Trophoblast cell (in vitro differentiated cells and primary cell): ENCODE data around the gene ESYT2.
A peak's percentile ranks its signal among the peaks of the same experiment; 100 is the strongest.

Experiments
- DNase-seq, 2 donors: peaks; one replicate each; pipeline ENCODE4 v3.0.0-alpha.2; 2016
- H2AFZ ChIP-seq: 2 replicates; pipeline ENCODE4 v1.6.1; 2013; ENCODE audit warnings: low read length, moderate library complexity, mild to moderate bottlenecking; ENCODE audit not compliant: insufficient read depth, poor library complexity
- H2AK5ac ChIP-seq: 2 replicates; pipeline ENCODE4 v1.6.1; 2013; ENCODE audit warnings: mild to moderate bottlenecking, low read length
- H2BK120ac ChIP-seq: 2 replicates; pipeline ENCODE4 v1.6.1; 2013; ENCODE audit warnings: low read length, mild to moderate bottlenecking, moderate library complexity; ENCODE audit not compliant: insufficient read depth, poor library complexity
- H2BK12ac ChIP-seq: 2 replicates; pipeline ENCODE4 v1.6.1; 2013; ENCODE audit warnings: mild to moderate bottlenecking, low read length, moderate library complexity
- H2BK5ac ChIP-seq: 2 replicates; pipeline ENCODE4 v1.6.1; 2013; ENCODE audit warnings: low read length, low read depth, moderate library complexity, mild to moderate bottlenecking; ENCODE audit not compliant: poor library complexity
- H3K14ac ChIP-seq: 2 replicates; pipeline ENCODE4 v1.6.1; 2013; ENCODE audit warnings: mild to moderate bottlenecking, low read length
- H3K18ac ChIP-seq: 2 replicates; pipeline ENCODE4 v1.6.1; 2013; ENCODE audit warnings: mild to moderate bottlenecking, low read length
- H3K23ac ChIP-seq: 2 replicates; pipeline ENCODE4 v1.6.1; 2013; ENCODE audit warnings: low read length
- H3K27ac ChIP-seq: 2 replicates; pipeline ENCODE4 v1.5.1; 2013; ENCODE audit warnings: low read depth, mild to moderate bottlenecking, inconsistent platforms, low read length, moderate library complexity
- H3K27me3 ChIP-seq: 2 replicates; pipeline ENCODE4 v1.6.1; 2013; ENCODE audit warnings: inconsistent platforms, mild to moderate bottlenecking, low read length, moderate library complexity; ENCODE audit not compliant: insufficient read depth
- H3K36me3 ChIP-seq, 2 experiments: 1 replicate in 1 of 2; 2 replicates in 1 of 2; pipeline ENCODE4 v1.6.1; 2013; ENCODE audit warnings: low read length in 2 of 2, mild to moderate bottlenecking in 2 of 2, moderate library complexity in 1 of 2; ENCODE audit not compliant: insufficient read depth in 2 of 2, control insufficient read depth in 1 of 2
- H3K4ac ChIP-seq: 2 replicates; pipeline ENCODE4 v1.6.1; 2013; ENCODE audit warnings: low read depth, mild to moderate bottlenecking, low read length, moderate library complexity
- H3K4me1 ChIP-seq, 2 experiments: 1 replicate in 1 of 2; 2 replicates in 1 of 2; pipeline ENCODE4 v1.6.1; 2013; ENCODE audit warnings: low read length in 2 of 2, mild to moderate bottlenecking in 2 of 2, moderate library complexity in 1 of 2; ENCODE audit not compliant: insufficient read depth in 2 of 2, control insufficient read depth in 1 of 2
- H3K4me2 ChIP-seq: 2 replicates; pipeline ENCODE4 v1.6.1; 2013; ENCODE audit warnings: inconsistent platforms, mild to moderate bottlenecking, low read length, moderate library complexity
- H3K4me3 ChIP-seq: 2 replicates; pipeline ENCODE4 v1.5.1; 2013; ENCODE audit warnings: mild to moderate bottlenecking, low read depth, low read length, inconsistent platforms
- H3K79me1 ChIP-seq: one replicate; pipeline ENCODE4 v1.6.1; 2013; ENCODE audit warnings: low read length
- H3K79me2 ChIP-seq: 2 replicates; pipeline ENCODE4 v1.6.1; 2013; ENCODE audit warnings: low read length, mild to moderate bottlenecking; ENCODE audit not compliant: control insufficient read depth, insufficient read depth, poor library complexity
- H3K9ac ChIP-seq: 2 replicates; pipeline ENCODE4 v1.6.1; 2013; ENCODE audit warnings: mild to moderate bottlenecking, low read length
- H3K9me3 ChIP-seq: 2 replicates; pipeline ENCODE4 v1.6.1; 2013; ENCODE audit warnings: low read depth, mild to moderate bottlenecking, control low read depth, inconsistent platforms, low read length; ENCODE audit not compliant: insufficient read depth
- H4K12ac ChIP-seq: 2 replicates; pipeline ENCODE4 v1.6.1; 2013; ENCODE audit warnings: low read depth, mild to moderate bottlenecking, low read length, moderate library complexity
- H4K8ac ChIP-seq: 2 replicates; pipeline ENCODE4 v1.6.1; 2013; ENCODE audit warnings: low read depth, mild to moderate bottlenecking, low read length, moderate library complexity
- H4K91ac ChIP-seq: one replicate; pipeline ENCODE4 v1.6.1; 2013; ENCODE audit warnings: low read depth, mild to moderate bottlenecking, low read length, moderate library complexity
- WGBS: extraction: QIAGEN DNeasy Blood & Tissue Kit; methylation state at CpG from one replicate; pipeline ENCODE4 v1.1.7; 2013; ENCODE audit warnings: missing lambda C conversion rate; ENCODE audit not compliant: insufficient read length, insufficient coverage; ENCODE audit errors: extremely low coverage; 5-methylcytosine and 5-hydroxymethylcytosine counted together

The ESYT2 gene

GRCh38 chr7:158726277-158726807 is 103.0 kb downstream of the ESYT2 start:
- Histone ChIP-seq H3K9me3 (peaks cover 1% of the 10 kb centered on the region), H3K79me1 (no peaks in the 10 kb centered on the region), H3K18ac (no peak overlapping the region), H2BK5ac (no peak overlapping the region), H4K8ac (no peak overlapping the region), H2AFZ (no peak overlapping the region), H4K12ac (no peak overlapping the region), H3K9ac (no peak overlapping the region), H3K4me1 (no peaks in the 10 kb centered on the region), H3K23ac (no peak overlapping the region), H3K4me2 (no peak overlapping the region), H4K91ac (no peak overlapping the region), H2BK12ac (no peak overlapping the region), H2BK120ac (no peak overlapping the region), H3K27me3 (no peaks in the 10 kb centered on the region), H3K14ac (no peak overlapping the region), H3K4me3 (no peak overlapping the region), H3K79me2 (no peaks in the 10 kb centered on the region), H2AK5ac (no peak overlapping the region), H3K27ac (no peak overlapping the region), H3K36me3 (peaks cover 8 to 11% of the 10 kb centered on the region in 2 experiments), H3K4ac (no peak overlapping the region)
- no peak for DNase-seq
- no CpG with 5 or more reads among the region's 4 CpGs for WGBS

DNA sequence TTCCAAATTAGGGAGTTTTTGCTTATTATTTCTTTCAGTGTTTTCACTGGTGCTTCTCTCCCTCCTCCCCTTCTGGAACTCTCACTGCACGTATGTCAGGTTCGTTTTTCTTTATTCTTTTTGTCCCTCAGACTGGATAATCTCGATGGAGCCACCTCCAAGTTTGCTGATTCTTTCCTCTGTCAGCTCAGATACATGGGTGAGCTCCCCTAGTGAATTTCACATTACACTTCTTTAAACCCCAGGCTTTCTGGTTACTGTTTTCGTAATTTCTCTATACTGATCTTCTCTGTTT is 103.9 kb downstream of the ESYT2 start:
- H4K8ac ChIP-seq = no peak overlapping the region
- no peak overlapping the region for H4K12ac ChIP-seq
- no CpG with 5 or more reads among the region's 4 CpGs for WGBS
- H3K14ac ChIP-seq = no peak overlapping the region
- no peak overlapping the region for H4K91ac ChIP-seq
- no peak overlapping the region for H3K18ac ChIP-seq
- H3K36me3 ChIP-seq = peaks cover 8% of the 10 kb centered on the region in 2 experiments
- peaks cover 1% of the 10 kb centered on the region for H3K9me3 ChIP-seq
- H2BK12ac ChIP-seq = no peak overlapping the region
- H3K4me2 ChIP-seq = no peak overlapping the region
- H3K79me2 ChIP-seq = no peaks in the 10 kb centered on the region
- no peak overlapping the region for H2AK5ac ChIP-seq
- H3K4me3 ChIP-seq = no peak overlapping the region
- no peaks in the 10 kb centered on the region for H3K27me3 ChIP-seq
- H3K4me1 ChIP-seq = no peaks in the 10 kb centered on the region
- no peak overlapping the region for H2AFZ ChIP-seq
- no peak overlapping the region for H3K27ac ChIP-seq
- DNase-seq = no peak
- no peaks in the 10 kb centered on the region for H3K79me1 ChIP-seq
- no peak overlapping the region for H3K9ac ChIP-seq
- no peak overlapping the region for H3K4ac ChIP-seq
- H3K23ac ChIP-seq = no peak overlapping the region
- H2BK120ac ChIP-seq = no peak overlapping the region
- no peak overlapping the region for H2BK5ac ChIP-seq

DNA sequence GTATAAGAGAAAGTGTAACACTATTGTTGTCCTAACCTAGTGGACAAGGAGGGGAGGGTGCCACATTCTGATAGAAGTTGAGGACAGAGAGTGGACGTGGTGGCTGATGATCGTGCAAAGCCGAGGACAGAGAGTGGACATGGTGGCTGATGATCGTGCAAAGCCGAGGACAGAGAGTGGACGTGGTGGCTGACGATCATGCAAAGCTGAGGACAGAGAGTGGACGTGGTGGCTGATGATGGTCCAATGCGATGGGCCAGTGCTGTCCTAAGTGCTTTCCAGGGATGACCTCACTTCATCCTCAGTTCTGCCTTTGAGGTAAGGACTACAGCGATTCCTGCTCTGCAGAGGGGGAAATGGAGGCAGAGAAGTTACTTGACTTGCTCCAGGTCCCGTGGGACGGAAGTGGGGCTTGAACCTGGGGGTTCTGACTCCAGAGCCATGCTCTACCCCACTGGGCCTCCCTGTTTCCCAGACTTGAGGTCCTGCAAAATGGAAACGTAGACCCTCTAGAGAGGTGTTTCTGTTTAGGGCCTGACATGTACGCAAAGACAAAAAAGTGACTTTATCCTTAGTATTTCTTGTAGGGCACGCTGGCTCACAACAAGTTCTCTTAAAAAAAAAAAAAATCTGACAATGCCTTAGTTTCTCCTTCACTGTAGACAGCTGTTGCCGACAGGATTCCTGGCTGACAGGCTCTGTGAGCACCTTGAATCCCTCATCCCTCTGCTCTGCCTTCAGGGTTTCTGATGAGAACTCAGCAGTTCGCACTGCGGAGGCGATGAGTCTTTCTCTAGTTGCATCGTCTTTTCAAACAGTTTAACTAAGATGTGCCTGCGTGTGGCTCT is 104.4 kb downstream of the ESYT2 start:
- Histone ChIP-seq H3K4me3 (peak overlapping the region; percentile 14), H4K91ac (no peak overlapping the region), H3K4me2 (no peak overlapping the region), H3K9ac (no peak overlapping the region), H2AK5ac (no peak overlapping the region), H3K79me2 (no peaks in the 10 kb centered on the region), H3K79me1 (no peaks in the 10 kb centered on the region), H4K12ac (no peak overlapping the region), H2AFZ (no peak overlapping the region), H3K36me3 (peaks cover 3% of the 10 kb centered on the region in 2 experiments), H3K23ac (no peak overlapping the region), H2BK12ac (no peak overlapping the region), H3K4ac (no peak overlapping the region), H3K27me3 (no peaks in the 10 kb centered on the region), H3K18ac (no peak overlapping the region), H3K27ac (no peak overlapping the region), H3K9me3 (no peaks in the 10 kb centered on the region), H4K8ac (no peak overlapping the region), H2BK5ac (no peak overlapping the region), H3K14ac (no peak overlapping the region), H3K4me1 (no peaks in the 10 kb centered on the region), H2BK120ac (no peak overlapping the region)
- no peak for DNase-seq
- WGBS = no CpG with 5 or more reads among the region's 21 CpGs

DNA sequence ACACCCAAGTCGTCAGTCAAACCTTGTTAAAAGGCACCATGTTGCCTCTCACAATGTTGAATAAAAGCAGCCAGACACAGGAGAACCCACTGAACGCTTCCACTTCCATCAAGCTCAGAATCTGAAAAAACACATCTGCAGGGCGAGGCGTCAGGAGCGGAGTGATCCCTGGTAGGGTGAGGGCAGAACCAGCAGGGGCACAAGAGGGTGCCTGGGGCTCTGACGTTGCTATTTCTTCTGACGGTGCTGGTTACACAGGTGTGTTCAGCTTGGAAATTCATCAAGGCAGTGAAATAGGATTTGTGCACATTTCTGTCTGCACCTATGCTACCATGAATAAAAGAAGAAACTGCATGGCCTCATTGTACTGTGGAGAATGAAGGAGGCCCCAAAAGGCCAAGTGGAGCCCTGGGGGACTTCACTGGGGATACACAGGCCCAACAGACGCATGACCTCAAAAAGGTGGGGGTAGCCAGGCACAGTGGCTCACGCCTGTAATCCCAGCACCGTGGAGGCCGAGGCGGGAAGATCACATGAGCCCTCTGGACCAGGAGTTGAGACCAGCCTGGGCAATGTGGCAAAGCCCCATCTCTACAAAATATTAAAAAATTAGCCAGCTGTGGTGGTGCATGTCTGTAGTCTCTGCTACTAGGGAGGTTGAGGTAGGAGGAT is 105.5 kb downstream of the ESYT2 start:
- no peak overlapping the region for H3K23ac ChIP-seq
- H4K8ac ChIP-seq = no peak overlapping the region
- H3K14ac ChIP-seq = no peak overlapping the region
- H3K4me3 ChIP-seq = no peak overlapping the region
- WGBS = no CpG with 5 or more reads among the region's 12 CpGs
- H3K27ac ChIP-seq = no peak overlapping the region
- H3K4me1 ChIP-seq = no peaks in the 10 kb centered on the region
- no peaks in the 10 kb centered on the region for H3K27me3 ChIP-seq
- H2BK5ac ChIP-seq = no peak overlapping the region
- H3K4ac ChIP-seq = no peak overlapping the region
- H2BK12ac ChIP-seq = no peak overlapping the region
- no peaks in the 10 kb centered on the region for H3K9me3 ChIP-seq
- no peak overlapping the region for H3K4me2 ChIP-seq
- H3K36me3 ChIP-seq = no peaks in the 10 kb centered on the region
- H4K12ac ChIP-seq = no peak overlapping the region
- H2AK5ac ChIP-seq = no peak overlapping the region
- H3K79me2 ChIP-seq = no peaks in the 10 kb centered on the region
- no peak overlapping the region for H2BK120ac ChIP-seq
- H3K18ac ChIP-seq = no peak overlapping the region
- H3K9ac ChIP-seq = no peak overlapping the region
- no peak for DNase-seq
- no peak overlapping the region for H2AFZ ChIP-seq
- H4K91ac ChIP-seq = no peak overlapping the region
- H3K79me1 ChIP-seq = no peaks in the 10 kb centered on the region
